HL-60/S4 treated with retinoic acid at 250 ng/mL for 4 days and 3 days (cell line): ENCODE data around the gene PTDSS2.

Experiments used
- in situ Hi-C: fragments of 300-500 bp; cut with MboI; formaldehyde crosslinking; loops from 2 replicates; pipeline ENCODE4 v1.7.0; 2022; ENCODE audit warnings: low sequenced_read_pairs

Gene PTDSS2

GRCh38 chr11:526192-526591 is 76.1 kb downstream of the PTDSS2 start:
- in situ Hi-C loops = no loop called here

- in situ Hi-C loops = no loop called here
Measured at GRCh38 chr11:528166-528814, 78.2 kb downstream of the PTDSS2 start.

GRCh38 chr11:528815-529727 is 79.0 kb downstream of the PTDSS2 start:
- in situ Hi-C loops = no loop called here

- in situ Hi-C loops = no loop called here
Measured at GRCh38 chr11:529728-530411, 79.8 kb downstream of the PTDSS2 start.

- in situ Hi-C loops = no loop called here
Measured at GRCh38 chr11:530960-531831, 81.1 kb downstream of the PTDSS2 start.

GRCh38 chr11:531919-532526 is 81.9 kb downstream of the PTDSS2 start:
- in situ Hi-C loops = no loop called here

- in situ Hi-C loops = no loop called here
Measured at GRCh38 chr11:532527-532985, 82.5 kb downstream of the PTDSS2 start.

- in situ Hi-C loops = no loop called here
Measured at GRCh38 chr11:532986-533585, 83.0 kb downstream of the PTDSS2 start.

GRCh38 chr11:533586-534395 is 83.7 kb downstream of the PTDSS2 start:
- in situ Hi-C loops = no loop called here

- in situ Hi-C loops = no loop called here
Measured at GRCh38 chr11:534396-535209, 84.5 kb downstream of the PTDSS2 start.

- in situ Hi-C loops = no loop called here
Measured at GRCh38 chr11:535210-535518, 85.1 kb downstream of the PTDSS2 start.

GRCh38 chr11:535519-536454 is 85.7 kb downstream of the PTDSS2 start, which contains the start of gene HRAS:
Gene HRAS (minus strand): TSS chr11:535576.
- in situ Hi-C loops = no loop called here

GRCh38 chr11:536841-537621 is 87.0 kb downstream of the PTDSS2 start, which contains the start of gene LRRC56:
Gene LRRC56 (plus strand): TSS chr11:537527. CDS start chr11:540685, 3,158 bp downstream.
- in situ Hi-C loops = no loop called here

- in situ Hi-C loops = no loop called here
Measured at GRCh38 chr11:537622-538430, 87.7 kb downstream of the PTDSS2 start.

GRCh38 chr11:538431-539051 is 88.5 kb downstream of the PTDSS2 start:
- in situ Hi-C loops = no loop called here
